ENCODE results near the gene DNAH10.

DNA sequence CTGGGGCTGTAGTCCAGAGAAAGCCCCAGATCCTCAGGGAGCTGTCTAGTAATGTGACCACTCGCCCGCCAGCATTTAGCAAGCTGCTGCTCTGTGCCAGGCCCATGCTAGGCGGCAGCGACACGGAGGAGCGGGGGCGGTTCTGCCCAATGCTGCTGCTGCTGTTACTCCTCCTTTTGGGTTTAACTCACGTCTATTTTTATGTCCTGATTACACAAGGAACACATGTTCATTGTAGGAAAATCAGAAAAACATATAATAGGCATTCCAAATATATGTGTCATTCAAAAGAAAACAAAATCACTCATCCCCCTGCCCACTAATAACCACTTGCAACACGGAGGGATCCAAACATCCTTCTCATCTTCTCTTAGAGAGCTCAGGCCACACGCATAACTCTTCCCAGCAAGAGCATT is 180.1 kb downstream of the DNAH10 start:
- TF ChIP-seq CTCF (conservative IDR thresholded peaks at IDR 0.05; ENCODE audit: low read depth, low read length) = no peak
- 0 out of 2 replicates have a peak, but pooled peaks have one; percentile 27 for TF ChIP-seq MXI1 (IDR thresholded peaks at IDR 0.05; ENCODE audit: borderline replicate concordance, low read depth, low read length)
- TF ChIP-seq CEBPB (IDR thresholded peaks at IDR 0.05; ENCODE audit: low read depth, low read length) = peak; percentile 68
- no peak for TF ChIP-seq POLR2A (IDR thresholded peaks at IDR 0.05; ENCODE audit: low read depth, low read length)
- TF ChIP-seq ELK1 (IDR thresholded peaks at IDR 0.05; ENCODE audit: borderline replicate concordance, low read depth, low read length) = no peak
- no peak for TF ChIP-seq FOS (IDR thresholded peaks at IDR 0.05; ENCODE audit: low read depth, low read length)
- TF ChIP-seq RAD21 (IDR thresholded peaks at IDR 0.05; ENCODE audit: low read length) = no peak
- no peak for TF ChIP-seq MAFK (IDR thresholded peaks at IDR 0.05; ENCODE audit: low read depth, low read length)
